K562 (cell line): Measurements from ENCODE around the gene CDKL1. TPM values are rescaled to one million over a fixed set of nuclear protein-coding genes. Genes with fewer than 3 reads are reported as not detected.
A peak's percentile ranks its signal among the peaks of the same experiment; 100 is the strongest.

Source experiments
- NCOA4 ChIP-seq: fragments of 450-650 bp; IDR thresholded peaks from 2 replicates; pipeline ENCODE4 v1.6.1; 2018; ENCODE audit warnings: mild to moderate bottlenecking; ENCODE audit not compliant: partially characterized antibody
- NCOR1 ChIP-seq: fragments of 450-650 bp; IDR thresholded peaks from 2 replicates; pipeline ENCODE4 v1.6.1; 2016; ENCODE audit warnings: mild to moderate bottlenecking, moderate library complexity
- RB1 ChIP-seq: fragments of 450-650 bp; IDR thresholded peaks from 2 replicates; pipeline ENCODE4 v1.6.1; 2017; ENCODE audit warnings: low read depth, mild to moderate bottlenecking
- SMC3 ChIP-seq: conservative IDR thresholded peaks from 2 replicates; pipeline ENCODE4 v1.6.1; 2011; ENCODE audit warnings: low read depth, low read length, improper control_type of control experiment; ENCODE audit not compliant: insufficient read depth
- ZNF143 ChIP-seq: sonication (generic); formaldehyde crosslinking; IDR thresholded peaks from 2 replicates; pipeline ENCODE4 v1.9.0; 2022; ENCODE audit warnings: mild to moderate bottlenecking, missing genetic modification reagents
- ZNF695 ChIP-seq: fragments of 450-650 bp; formaldehyde crosslinking; IDR thresholded peaks from 2 replicates; pipeline ENCODE4 v1.4.0; 2020; ENCODE audit warnings: mild to moderate bottlenecking, moderate library complexity
- ZNF79 ChIP-seq: fragments of 250-450 bp; sonication (Bioruptor Pico); IDR thresholded peaks from 2 replicates; pipeline ENCODE4 v1.4.0; 2020; ENCODE audit warnings: low read depth, mild to moderate bottlenecking, moderate library complexity
- polyA plus RNA-seq, 8 experiments: library from polyadenylated mRNA; depleted of rRNA in 4 of 8; stranded (reverse) in 5 of 8; unstranded in 3 of 8; fragments of >200 nt; fragmentation: Nextera tagmentation in 2 of 8; fragmentation: Illumina TruSeq in 1 of 8; extraction: Ambion mirVana in 2 of 8; extraction: Trizol in 1 of 8; gene quantifications; 2 replicates each; pipeline versions ENCODE4 v1.2.1 to v1.2.3, GENCODE V29; 2011 to 2014; ENCODE audit warnings: inconsistent platforms in 1 of 8, missing spikeins in 1 of 8
- total RNA-seq, 7 experiments: library from RNA; depleted of rRNA in 6 of 7; stranded (reverse); fragments of >200 nt in 6 of 7; fragmentation: Illumina TruSeq in 2 of 7; extraction: Trizol in 2 of 7; gene quantifications; 2 replicates each; pipeline versions ENCODE4 v1.2.1 to v1.2.3, GENCODE V29; 2011 to 2021; ENCODE audit warnings: low replicate concordance in 1 of 7
- TF ChIP-seq, protein P1 (sequence below), 2 experiments: fragments of 450-650 bp; IDR thresholded peaks; 2 replicates each; pipeline ENCODE4 v1.6.1; 2018; ENCODE audit warnings: mild to moderate bottlenecking in 2 of 2, low read depth in 1 of 2; ENCODE audit not compliant: partially characterized antibody in 2 of 2
- TF ChIP-seq, protein P2 (sequence below): fragments of 450-650 bp; IDR thresholded peaks from 2 replicates; pipeline ENCODE4 v1.6.1; 2017; ENCODE audit warnings: antibody characterized with exemption, mild to moderate bottlenecking
- TF ChIP-seq, protein P3 (sequence below): fragments of 250-450 bp; sonication (Bioruptor Pico); IDR thresholded peaks from 2 replicates; pipeline ENCODE4 v1.8.0; 2021; ENCODE audit warnings: moderate library complexity, mild to moderate bottlenecking, inconsistent platforms
- TF ChIP-seq, protein P4 (sequence below): sonication (generic); formaldehyde crosslinking; IDR thresholded peaks from 2 replicates; pipeline ENCODE4 v1.8.1; 2022; ENCODE audit warnings: missing genetic modification reagents
- TF ChIP-seq, protein P5 (sequence below): fragments of 450-650 bp; formaldehyde crosslinking; IDR thresholded peaks from 2 replicates; pipeline ENCODE4 v1.4.0; 2020; ENCODE audit warnings: mild to moderate bottlenecking, moderate library complexity
- TF ChIP-seq, protein P6 (sequence below): fragments of 450-650 bp; IDR thresholded peaks from one replicate; pipeline ENCODE4 v1.6.1; 2018; ENCODE audit warnings: mild to moderate bottlenecking, moderate library complexity; ENCODE audit not compliant: partially characterized antibody

Gene CDKL1
- total and polyA plus RNA-seq, 9 of the 15 experiments (the other 6 are each of a cell fraction or from before 2014, with no cell fraction given), result 2.3 to 35.0 (median 7.5) TPM

DNA sequence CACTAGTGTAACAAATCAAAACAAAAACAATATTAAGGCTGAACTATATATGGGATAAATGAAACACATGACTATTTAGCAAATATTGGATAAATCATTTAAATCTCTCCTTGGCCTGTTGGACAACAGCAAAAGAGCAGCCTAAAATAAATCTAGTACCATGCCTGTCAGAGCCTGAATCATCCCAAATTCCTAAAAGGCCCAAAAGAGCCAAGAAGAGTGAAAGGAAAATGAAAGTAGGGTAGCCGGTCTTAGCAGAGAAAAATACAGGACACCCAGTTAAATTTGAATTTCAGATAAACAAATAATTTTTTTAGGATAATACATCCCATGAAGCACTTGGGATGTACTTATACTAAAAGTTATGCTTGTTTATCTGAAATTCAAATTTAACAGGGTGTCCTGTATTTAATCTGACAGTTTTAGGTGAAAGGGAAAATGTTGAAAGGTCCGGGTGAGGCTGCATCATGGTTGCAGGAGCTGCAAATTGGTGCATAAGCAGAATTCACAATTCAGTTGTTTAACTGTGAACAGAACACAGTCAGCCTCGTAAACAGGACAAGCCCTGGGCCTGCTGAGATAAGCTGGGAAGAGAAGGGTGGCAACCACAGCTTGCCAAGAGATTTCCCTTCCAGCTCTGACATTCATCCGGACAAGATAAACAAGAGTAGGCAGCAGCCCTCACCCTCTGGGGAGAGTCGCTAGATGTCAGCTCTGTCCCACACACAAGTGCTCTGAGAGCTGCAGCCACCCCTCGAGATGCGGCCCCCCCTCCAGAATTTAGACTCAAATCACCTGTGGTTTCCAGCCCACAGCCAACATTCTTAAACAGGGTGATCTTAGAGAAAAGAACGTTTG lies 54.2 kb downstream of the CDKL1 start (continued):
- TF ChIP-seq, protein P1, sequence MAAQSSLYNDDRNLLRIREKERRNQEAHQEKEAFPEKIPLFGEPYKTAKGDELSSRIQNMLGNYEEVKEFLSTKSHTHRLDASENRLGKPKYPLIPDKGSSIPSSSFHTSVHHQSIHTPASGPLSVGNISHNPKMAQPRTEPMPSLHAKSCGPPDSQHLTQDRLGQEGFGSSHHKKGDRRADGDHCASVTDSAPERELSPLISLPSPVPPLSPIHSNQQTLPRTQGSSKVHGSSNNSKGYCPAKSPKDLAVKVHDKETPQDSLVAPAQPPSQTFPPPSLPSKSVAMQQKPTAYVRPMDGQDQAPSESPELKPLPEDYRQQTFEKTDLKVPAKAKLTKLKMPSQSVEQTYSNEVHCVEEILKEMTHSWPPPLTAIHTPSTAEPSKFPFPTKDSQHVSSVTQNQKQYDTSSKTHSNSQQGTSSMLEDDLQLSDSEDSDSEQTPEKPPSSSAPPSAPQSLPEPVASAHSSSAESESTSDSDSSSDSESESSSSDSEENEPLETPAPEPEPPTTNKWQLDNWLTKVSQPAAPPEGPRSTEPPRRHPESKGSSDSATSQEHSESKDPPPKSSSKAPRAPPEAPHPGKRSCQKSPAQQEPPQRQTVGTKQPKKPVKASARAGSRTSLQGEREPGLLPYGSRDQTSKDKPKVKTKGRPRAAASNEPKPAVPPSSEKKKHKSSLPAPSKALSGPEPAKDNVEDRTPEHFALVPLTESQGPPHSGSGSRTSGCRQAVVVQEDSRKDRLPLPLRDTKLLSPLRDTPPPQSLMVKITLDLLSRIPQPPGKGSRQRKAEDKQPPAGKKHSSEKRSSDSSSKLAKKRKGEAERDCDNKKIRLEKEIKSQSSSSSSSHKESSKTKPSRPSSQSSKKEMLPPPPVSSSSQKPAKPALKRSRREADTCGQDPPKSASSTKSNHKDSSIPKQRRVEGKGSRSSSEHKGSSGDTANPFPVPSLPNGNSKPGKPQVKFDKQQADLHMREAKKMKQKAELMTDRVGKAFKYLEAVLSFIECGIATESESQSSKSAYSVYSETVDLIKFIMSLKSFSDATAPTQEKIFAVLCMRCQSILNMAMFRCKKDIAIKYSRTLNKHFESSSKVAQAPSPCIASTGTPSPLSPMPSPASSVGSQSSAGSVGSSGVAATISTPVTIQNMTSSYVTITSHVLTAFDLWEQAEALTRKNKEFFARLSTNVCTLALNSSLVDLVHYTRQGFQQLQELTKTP (IDR thresholded peaks at IDR 0.05; ENCODE audit: low read depth in 1 of 2, partially characterized antibody in 2 of 2), result peak in 1 of 2 experiments; percentile 58
- peak; percentile 69; the same call in 1 of the 2 replicates for TF ChIP-seq RB1
- TF ChIP-seq, protein P2, sequence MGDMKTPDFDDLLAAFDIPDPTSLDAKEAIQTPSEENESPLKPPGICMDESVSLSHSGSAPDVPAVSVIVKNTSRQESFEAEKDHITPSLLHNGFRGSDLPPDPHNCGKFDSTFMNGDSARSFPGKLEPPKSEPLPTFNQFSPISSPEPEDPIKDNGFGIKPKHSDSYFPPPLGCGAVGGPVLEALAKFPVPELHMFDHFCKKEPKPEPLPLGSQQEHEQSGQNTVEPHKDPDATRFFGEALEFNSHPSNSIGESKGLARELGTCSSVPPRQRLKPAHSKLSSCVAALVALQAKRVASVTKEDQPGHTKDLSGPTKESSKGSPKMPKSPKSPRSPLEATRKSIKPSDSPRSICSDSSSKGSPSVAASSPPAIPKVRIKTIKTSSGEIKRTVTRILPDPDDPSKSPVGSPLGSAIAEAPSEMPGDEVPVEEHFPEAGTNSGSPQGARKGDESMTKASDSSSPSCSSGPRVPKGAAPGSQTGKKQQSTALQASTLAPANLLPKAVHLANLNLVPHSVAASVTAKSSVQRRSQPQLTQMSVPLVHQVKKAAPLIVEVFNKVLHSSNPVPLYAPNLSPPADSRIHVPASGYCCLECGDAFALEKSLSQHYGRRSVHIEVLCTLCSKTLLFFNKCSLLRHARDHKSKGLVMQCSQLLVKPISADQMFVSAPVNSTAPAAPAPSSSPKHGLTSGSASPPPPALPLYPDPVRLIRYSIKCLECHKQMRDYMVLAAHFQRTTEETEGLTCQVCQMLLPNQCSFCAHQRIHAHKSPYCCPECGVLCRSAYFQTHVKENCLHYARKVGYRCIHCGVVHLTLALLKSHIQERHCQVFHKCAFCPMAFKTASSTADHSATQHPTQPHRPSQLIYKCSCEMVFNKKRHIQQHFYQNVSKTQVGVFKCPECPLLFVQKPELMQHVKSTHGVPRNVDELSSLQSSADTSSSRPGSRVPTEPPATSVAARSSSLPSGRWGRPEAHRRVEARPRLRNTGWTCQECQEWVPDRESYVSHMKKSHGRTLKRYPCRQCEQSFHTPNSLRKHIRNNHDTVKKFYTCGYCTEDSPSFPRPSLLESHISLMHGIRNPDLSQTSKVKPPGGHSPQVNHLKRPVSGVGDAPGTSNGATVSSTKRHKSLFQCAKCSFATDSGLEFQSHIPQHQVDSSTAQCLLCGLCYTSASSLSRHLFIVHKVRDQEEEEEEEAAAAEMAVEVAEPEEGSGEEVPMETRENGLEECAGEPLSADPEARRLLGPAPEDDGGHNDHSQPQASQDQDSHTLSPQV, result peak; percentile 51; the same call in 1 of the 2 replicates
- TF ChIP-seq NCOR1, result peak; percentile 76
- TF ChIP-seq, protein P3, sequence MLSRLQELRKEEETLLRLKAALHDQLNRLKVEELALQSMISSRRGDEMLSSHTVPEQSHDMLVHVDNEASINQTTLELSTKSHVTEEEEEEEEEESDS (CRISPR knock-in tag), result no peak
- peak; percentile 47; the same call in 1 of the 2 replicates for TF ChIP-seq SMC3
- TF ChIP-seq ZNF695 (CRISPR knock-in tag), result no peak
- no peak for TF ChIP-seq ZNF143 (CRISPR knock-in tag)
- TF ChIP-seq, protein P4, sequence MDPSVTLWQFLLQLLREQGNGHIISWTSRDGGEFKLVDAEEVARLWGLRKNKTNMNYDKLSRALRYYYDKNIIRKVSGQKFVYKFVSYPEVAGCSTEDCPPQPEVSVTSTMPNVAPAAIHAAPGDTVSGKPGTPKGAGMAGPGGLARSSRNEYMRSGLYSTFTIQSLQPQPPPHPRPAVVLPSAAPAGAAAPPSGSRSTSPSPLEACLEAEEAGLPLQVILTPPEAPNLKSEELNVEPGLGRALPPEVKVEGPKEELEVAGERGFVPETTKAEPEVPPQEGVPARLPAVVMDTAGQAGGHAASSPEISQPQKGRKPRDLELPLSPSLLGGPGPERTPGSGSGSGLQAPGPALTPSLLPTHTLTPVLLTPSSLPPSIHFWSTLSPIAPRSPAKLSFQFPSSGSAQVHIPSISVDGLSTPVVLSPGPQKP, result no peak
- no peak for TF ChIP-seq NCOA4
- TF ChIP-seq, protein P5, sequence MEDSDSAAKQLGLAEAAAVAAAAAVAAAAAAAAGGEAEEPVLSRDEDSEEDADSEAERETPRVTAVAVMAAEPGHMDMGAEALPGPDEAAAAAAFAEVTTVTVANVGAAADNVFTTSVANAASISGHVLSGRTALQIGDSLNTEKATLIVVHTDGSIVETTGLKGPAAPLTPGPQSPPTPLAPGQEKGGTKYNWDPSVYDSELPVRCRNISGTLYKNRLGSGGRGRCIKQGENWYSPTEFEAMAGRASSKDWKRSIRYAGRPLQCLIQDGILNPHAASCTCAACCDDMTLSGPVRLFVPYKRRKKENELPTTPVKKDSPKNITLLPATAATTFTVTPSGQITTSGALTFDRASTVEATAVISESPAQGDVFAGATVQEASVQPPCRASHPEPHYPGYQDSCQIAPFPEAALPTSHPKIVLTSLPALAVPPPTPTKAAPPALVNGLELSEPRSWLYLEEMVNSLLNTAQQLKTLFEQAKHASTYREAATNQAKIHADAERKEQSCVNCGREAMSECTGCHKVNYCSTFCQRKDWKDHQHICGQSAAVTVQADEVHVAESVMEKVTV (CRISPR knock-in tag), result peak; percentile 77
- TF ChIP-seq ZNF79 (CRISPR knock-in tag), result no peak
- TF ChIP-seq, protein P6, sequence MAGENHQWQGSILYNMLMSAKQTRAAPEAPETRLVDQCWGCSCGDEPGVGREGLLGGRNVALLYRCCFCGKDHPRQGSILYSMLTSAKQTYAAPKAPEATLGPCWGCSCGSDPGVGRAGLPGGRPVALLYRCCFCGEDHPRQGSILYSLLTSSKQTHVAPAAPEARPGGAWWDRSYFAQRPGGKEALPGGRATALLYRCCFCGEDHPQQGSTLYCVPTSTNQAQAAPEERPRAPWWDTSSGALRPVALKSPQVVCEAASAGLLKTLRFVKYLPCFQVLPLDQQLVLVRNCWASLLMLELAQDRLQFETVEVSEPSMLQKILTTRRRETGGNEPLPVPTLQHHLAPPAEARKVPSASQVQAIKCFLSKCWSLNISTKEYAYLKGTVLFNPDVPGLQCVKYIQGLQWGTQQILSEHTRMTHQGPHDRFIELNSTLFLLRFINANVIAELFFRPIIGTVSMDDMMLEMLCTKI, result no peak
